ENCODE results near the gene WWTR1.
A peak's percentile ranks its signal among the peaks of the same experiment; 100 is the strongest.

Gene WWTR1

DNA sequence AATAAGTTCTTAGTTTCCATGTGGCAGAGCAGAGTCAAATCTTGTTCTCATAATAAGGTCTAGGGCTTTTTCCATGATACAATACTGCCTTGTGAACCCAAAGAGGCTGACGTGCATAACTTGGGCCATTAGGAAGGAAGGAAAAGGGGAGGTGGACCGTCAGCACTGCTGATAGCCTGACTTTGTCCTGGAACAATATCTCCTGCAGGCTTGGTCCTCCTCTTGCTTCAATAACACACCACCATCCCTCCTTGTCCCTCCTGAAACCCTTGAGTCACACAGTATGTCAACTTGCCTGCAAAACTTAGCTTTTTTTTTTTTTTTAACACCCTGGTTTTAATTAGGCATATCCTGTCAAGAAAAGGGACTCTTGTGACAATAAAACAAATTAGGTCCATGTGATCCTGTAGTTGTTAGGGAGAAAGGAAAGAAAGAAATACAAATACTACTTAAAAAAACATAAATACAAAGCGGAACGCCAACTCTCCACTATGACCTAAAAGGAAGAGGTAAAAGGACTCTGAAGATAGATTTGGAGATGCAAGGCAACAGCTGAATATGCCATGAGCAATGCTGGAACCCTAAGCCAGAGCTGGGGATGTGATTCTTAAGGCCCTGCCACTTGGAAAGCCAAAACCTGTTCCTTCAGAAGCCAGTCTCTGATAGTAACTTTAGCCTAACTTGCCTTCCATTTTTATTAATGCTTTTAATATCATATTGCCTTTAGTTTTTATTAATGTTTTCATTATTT, 67.0 kb downstream of the WWTR1 start:
- no peak for DNase-seq

DNA sequence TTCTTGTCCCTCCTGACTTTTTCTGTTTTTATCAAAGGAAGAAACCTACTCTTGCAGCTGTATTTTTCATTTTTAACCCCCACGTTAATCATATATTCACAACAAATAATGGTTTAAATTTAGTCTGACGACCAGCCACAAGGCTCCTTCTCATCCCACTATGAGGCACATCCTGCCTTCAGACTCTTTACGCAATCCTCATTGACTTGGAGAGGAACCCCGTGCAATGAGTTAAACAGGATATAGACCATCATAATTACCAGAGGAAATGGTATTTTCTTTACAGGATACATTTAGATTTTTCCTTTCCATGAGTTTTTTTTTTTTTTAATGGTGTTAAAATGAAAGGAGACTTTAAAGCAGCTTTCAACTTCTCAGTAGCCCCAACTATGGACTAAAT, 68.5 kb downstream of the WWTR1 start:
- DNase-seq, result no peak

DNA sequence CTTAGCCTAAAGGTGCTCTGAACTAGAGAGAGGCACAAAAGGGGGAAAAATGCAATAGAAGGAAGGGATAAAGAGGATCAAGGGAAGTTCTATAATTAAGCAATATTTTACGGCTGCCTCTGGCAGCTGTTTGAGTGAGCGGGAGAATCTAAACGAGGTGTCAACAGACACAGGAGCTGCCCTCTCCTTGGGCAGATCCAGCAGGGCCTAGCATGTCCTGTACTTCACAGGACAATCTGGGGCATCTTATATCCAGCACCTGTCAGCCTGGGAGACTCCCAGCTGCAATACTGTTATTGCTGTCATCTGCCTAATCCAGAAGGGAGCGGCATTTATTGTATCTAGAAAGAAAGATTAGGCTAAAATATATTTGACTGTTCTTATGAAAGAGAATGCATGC, 68.9 kb downstream of the WWTR1 start:
- DNase-seq, result no peak

DNA sequence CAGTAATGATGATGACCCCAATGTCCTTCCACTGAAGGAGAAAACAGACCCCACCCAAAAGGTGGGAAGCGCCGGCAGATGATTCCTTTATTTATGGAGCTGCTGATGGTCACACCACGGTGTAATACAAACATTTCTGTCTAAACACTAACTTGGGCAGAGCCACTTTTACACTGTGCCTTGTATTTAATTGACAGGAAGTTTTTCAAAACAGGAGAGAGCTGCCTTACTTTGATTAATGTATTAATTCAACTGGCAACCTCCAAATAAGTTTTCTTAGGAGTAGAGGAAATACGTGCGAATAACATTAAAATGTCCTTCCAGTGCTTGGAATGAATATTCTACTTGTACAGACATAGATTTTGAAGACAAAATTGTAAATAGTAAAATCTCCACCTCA, 70.4 kb downstream of the WWTR1 start:
- no peak for DNase-seq

DNA sequence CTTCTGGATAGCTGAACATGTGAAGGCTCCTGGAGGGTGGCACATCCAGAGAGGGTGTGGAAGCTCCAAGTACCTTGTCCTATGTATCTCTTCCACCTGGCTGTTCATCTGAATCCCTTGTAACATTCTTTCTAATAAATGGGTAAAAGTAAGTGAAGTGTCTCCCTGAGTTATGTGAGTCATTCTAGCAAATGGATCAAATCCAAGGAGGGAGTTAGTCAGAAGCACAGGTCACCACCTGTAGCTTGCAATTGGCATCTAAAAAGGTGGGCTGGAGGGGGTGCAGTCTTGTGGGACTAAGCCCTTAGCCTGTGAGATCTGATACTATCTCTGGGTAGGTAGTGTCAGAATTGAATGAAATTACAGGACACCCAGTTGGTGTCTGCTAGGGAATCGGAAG, 71.0 kb downstream of the WWTR1 start:
- no peak for DNase-seq

DNA sequence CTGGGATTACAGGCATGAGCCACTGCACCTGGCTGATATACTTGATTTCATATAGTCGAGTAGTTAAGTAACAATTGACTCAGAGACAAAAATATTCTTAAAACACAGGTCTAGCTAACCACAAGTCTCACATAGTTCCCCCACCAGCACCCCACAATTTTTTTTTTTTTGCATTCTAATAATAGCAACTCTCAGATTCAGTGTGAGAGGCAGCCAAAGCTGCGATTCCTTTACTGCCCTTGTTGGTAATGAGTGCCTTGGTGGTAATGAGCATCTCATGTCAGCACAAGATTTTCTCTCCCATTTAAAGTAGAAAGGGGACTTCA, 72.5 kb downstream of the WWTR1 start:
- no peak for DNase-seq

DNA sequence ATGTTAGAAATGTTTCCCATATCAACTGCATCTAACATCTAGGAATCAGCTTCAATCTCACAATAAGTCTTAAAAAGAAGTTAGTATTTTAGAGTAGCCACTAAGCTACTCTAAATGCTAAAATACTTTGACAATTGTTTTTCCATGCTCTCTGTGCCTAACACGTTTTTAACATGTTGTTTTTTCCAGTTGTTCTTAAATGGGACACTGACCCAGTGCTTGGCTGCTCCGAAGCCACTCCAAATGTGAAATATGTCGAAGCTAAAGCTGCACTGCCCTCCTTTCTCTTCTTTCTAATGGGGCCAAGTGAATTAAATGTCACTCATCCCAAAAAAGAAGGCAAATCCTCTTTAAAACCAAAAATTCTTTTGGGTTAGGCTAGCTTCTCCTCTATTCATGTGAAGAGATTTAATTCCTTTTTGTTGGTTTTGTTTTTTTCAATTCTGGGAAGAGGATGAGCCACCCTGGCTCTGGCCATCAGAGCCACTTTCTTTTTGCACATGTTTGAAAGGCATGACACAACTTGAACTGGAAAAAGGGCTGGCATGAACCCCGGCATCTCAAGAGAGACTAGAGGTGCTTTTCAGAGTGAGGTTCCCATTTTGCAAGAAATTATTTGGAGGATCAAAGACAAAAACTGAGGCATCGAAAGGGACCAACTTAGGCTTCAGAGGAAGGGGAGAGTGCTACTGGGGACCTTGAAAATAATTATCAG, 73.7 kb downstream of the WWTR1 start:
- DNase-seq, result no peak

DNA sequence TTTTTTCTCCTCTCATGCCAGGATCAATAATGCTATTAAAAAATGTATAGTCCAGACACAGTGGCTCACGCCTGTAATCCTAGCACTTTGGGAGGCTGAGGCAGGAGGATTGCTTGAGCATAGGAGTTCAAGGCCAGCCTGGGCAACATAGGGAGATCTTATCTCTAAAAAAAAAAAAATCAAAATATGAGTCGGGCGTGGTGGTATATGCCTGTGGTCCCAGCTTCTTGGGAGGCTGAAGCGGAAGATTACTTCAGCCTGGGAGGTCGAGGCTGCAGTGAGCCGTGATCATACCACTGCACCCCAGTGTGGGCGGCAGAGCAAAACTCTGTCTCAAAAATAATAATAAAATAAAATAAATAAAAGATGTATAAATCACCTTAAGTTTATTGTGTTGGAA, 75.4 kb downstream of the WWTR1 start:
- no peak for DNase-seq

DNA sequence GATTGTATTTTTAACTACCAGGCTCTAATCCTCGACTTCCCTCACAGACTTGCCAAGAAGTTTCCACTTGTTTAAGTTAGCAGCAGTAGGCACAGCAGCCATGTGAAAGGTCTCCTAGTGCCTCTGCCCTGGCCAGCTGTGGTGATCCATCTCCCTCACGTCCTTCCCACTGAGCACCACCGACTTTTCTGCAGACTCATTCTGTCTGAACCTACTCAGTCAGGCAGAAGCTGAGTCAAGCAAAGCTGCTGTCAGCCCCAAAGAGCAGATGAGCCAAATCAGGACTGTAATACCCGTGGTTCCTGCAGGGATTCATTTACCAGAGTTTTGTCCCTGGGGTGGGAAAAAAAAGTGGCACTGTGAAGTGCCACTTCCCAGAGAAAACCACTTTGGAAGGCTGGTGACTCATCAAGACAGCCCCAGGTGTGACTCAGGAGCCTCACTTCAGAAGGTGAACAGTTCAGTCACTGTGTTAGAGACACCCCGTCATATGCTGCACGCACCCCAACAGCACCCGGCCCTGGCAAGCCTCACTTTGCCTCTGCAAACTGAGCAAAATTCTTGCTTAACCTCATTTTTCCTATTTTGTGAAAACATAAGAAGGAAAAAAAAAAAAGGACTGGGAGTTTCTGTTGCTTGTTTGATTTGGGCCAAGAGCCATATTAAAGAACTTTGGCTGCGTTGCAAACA, 76.0 kb downstream of the WWTR1 start:
- DNase-seq, result no peak

DNA sequence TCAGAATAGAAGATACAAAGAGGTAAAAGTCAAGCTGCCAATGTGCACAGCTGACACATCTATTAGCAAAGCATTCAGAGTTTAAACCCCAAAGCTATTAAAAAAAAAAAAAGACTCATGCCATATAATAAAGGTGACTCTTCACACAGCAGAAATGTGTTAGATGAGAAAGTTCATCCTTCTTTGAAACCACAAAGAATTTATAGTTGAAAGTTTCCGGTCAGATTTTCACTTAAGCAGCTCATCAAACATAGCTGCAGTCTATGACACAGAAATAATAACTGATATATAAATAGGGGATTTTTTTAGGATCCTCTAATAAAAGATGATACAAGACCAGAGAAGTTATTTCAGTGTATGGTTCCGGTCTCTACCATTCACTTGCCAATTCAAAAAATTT, 76.6 kb downstream of the WWTR1 start:
- DNase-seq, result no peak

DNA sequence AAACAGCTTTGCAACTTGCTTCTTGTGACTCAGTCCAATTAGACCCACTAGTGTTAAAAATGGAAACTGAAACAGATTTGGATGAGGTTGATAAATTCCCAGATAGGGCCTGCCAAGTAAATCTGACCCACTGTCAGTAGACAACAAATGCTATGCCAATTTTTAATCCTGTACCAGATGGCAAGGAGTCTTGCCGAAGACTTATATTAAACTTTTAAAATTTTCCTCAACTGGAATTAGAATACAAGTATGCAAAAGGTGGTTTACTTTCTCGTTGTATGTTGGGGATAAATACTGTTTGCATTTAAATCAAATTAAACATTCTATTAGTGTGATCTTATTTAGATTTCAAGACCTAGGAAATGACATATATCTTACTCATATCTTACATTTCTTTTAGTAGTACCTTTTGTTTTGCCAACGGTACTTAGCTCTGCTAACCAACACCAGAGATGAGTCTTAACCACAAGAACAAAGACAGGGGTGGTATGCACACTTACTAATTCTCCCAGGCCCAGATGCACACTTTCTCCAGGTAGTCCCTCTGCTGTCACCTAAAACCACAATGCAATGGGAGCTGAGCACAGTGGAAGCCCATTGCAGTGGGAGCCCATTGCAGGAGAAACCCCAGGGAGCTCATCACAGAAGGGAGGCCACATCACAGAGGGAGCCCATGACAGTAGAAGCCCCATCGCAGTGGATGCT, 77.8 kb downstream of the WWTR1 start:
- no peak for DNase-seq

DNA sequence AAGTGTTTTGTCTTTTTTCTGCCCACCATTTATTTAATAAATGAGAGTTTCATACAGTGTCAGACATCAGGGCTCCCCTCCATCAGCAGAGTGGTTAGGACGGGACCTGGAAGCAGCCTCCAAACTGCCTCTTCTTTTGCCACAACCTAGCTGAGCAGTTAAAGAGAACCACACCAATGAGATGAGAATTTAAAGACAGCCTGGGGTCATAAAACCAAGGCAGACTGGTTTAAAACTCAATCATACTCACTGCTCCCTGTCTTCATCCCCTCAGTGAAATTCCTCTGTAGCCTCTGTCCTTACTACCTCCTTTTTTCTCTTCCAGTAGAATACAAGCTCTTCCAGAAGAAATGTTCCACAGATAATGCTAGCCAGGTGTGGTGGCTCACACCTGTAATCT, 78.7 kb downstream of the WWTR1 start:
- no peak for DNase-seq

DNA sequence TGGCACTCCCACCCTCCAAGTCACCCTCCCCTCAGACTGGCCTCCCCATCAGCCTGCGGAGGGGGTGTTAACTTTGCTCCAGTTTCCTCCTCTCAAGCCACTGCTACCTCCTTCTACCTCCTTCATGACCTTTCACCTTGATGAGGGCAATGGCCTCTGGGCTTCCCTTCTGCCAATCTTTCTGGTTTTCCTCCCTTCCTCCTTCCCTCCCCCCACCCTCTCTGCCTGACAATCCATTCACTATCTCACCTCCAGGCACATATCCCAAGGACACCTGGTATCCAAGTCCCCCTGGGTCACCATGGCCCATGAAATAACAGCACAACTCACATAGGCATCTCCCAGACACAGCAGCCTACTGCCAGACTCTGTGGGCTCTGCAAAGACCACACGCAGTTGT, 80.0 kb downstream of the WWTR1 start:
- no peak for DNase-seq

DNA sequence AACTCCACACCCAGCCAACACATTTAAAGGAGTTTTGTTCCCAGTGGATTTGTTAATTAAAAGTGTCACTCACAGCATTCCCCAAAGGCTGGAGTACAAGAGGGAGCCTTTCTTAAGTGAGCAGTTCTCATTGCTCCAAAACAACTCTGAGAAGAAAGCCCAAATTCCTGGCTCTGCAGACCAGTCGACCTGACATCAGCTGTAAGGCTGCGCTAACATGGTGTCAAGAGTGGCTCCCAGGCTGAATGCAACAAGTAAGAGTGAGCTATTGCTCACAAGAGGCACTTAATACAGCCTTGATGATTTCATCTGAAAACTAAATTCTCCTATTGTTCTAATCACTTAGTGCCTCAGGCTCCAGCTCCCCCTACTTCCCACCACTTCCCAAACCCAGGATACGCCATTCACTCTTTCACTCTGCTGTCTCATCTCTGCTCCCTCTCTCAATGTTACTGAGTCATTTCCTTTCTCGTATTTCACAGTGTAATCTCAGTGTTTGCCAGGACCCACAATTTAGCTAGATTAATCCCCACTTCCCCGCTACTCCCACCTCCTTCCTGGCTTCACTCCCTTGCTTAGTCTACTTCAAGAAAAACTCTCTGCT, 81.8 kb downstream of the WWTR1 start:
- DNase-seq, result peak; percentile 9

DNA sequence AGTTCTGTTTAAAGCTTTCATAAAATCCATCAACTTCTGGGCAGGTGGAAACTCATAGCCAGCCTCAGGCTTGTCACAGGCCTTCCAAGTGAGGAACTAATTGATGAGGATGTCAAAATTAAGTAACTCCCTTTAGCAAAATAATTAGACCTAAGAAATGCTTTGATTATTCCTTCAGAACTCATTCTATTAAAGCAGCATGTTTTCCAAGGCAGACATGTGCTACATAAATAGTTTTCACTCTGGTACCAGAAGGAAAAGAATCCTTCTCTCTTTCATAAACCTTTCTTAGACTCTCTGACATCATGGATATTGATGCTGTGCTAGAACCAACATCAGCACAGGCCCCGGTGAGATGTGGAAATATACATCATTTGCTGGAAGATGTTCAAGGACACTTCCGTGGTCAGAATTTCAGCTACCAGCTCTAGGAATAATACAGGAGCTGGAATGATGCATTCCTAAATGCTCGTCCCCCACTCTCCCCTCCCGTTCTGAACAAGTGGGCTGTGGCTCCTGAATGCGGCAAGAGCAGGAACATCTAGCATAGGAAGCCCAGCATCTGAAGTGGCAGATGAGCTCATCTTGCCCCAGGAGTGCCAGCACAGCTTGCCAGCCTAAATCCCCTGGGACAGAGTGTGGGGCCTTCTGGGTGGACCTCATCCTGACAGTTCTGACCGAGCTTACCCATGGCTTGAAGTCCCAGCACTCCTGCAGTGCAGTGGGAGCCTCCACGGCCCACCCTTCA, 82.4 kb downstream of the WWTR1 start:
- no peak for DNase-seq

DNA sequence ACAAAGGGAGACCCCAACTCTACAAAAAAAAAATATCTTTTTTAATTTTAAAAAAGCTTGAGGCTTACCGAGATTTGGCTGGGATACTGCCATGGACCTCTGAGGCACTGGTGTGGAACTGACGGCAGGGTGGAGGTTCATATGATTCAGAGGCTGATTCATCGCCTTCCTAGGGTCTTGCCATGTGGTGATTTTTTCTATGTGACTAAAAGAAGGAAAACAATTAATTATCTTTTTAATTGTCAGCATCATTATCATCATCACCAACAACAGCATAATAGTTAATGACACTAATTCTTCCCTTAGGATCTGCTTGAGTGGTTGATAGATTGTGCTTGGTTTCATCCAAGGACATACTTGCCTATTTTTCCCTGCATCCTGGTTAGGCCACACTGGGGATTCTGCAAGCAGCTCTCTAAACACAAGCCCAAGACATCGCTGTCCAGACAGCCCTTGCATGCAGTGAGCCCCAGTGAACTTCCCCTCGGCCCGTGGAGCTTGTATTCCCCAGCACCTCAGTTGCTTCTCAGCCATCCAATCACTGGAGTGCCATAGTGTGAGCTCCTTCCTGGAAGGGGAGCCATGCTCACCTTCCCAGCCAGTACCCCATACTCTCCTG, 84.9 kb downstream of the WWTR1 start:
- no peak for DNase-seq

DNA sequence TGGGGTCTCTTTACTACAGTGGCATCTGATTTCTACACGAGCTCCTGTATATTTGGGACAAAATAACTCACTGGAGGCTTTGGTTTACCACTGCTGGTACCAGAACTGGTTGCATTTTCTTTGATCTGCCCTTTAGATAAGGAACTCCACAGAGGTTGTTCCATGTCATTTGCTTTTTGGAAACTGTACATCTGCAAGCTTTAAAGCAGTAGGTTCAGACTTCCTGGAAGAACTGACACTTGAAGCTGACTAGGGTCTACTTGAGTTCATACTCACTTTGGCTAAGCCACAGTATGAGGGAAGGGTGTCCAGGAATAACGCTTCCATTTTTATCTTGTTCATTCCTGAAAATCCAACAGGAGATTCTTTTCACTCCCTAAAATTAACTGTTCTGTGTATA, 86.4 kb downstream of the WWTR1 start:
- DNase-seq, result no peak

DNA sequence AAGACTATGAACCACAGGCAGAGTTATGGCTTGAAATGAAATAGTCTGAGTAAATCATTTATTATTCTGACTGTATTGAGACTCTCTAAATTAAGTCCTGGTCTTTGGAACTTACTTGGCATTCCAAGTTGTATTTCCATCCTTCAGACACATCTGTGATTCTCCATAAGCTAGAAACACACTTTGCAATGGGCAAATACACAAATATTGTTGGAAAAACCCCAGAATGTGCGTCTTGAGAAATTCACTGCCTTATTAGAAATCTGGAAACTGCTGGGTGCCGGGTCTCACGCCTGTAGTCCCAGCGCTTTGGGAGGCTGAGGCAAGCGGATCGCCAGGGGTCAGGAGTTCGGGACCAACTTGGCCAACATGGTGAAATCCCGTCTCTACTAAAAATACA, 87.8 kb downstream of the WWTR1 start:
- no peak for DNase-seq

DNA sequence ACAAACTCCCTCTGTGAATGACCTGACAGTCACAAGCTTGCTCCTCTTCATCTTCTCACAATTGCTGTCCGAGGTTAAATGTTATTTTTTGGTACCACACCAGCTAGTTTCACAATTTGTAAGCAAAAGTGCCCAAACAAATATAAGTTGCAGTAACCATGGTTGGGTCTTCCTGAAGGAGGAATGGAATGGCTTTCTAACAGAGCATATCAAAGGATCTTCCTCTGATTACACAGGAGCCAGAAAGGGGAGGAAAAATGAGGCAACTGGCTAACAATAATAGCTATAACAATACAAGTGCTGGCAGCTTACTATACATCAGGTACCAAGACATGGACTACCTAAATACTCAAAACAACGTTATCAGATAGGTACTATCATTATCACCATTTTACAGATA, 90.4 kb downstream of the WWTR1 start:
- no peak for DNase-seq

DNA sequence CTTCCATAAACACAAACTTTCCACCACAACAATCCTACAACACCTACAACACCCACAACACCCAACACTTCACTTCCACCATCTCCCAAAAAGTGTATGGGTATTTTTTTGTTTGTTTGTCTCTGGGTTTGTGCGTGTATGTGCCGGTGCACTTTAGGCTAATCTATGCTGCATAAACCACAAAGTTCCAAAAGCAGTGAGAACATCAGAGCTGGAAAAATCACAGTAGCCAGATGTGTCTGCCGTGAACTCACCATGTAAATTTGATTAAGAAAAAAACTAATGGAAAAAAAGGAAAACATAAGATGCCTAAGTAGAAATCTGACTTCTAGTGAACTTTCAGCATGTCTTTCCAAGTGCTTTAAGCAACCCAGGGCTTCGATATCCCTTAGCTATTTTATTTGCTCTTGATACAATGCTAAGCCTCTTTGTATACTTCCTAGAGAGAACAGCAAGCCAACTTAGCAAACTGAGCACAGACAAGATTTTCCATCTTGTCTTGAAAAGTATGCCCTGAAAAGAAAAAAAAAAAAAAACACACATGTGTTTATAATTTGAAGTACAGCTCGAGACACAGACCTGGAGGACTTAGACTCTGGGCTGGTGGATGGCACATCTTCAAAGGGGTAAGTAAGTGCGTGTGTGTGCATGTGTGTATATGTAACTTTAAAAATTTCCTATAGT, 91.4 kb downstream of the WWTR1 start:
- DNase-seq, result no peak

DNA sequence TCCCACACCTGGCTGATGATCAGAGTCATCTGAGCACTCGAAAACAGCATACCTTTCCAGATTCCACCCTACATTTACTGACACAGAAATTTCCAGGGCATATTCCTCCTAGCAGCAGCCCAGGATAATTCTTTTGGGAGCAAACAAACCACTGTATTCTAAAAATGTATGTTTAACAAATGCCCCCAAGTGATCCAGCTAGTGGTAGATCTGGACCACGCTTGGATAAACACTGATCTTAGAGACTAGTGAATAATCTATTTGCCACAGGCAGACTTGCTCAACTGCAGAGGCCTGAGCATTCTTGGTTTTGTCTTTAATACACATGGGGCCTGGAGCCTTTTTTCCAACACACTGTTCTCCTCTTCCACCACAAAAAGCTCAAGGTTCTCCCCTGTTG, 93.7 kb downstream of the WWTR1 start:
- DNase-seq, result no peak

DNA sequence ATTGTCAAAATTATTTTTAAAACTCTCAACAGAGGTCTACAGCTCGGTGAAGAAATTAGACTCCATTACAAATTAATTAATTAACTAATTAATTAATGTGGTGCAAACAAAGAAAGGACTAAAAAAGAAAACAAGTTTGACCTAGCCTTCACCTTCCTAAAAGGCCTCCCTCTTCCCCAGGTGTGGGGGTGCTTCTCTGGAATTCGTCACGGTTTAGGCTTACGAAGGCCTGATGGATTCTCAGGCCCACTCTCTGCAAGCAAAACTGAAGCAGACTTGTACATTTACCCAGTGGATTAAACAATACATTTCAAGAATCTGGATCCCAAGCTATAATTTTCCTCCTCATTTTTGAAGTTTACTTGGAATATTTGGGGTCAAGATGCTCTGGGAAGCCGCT, 94.7 kb downstream of the WWTR1 start:
- DNase-seq, result no peak

Data from DMS79 treated with DMSO at 0.1 percent for 48 hours (cell line).